PC-9 (cell line): Measurements from ENCODE around the gene KATNA1.

Experiments used
- CTCF ChIP-seq: fragments of 200-600 bp; sonication (generic); conservative IDR thresholded peaks from 2 replicates; pipeline ENCODE4 v1.6.1; 2017; ENCODE audit warnings: mixed run types, antibody characterized with exemption, mild to moderate bottlenecking, moderate library complexity
- EZH2 ChIP-seq: fragments of 200-600 bp; sonication (generic); IDR thresholded peaks from 2 replicates; pipeline ENCODE4 v1.8.0; 2017; ENCODE audit warnings: antibody characterized with exemption, low read depth

GRCh38 chr6:149683256-149683859, 34.8 kb upstream of the KATNA1 start:
- TF ChIP-seq CTCF (no peak), EZH2 (no peak)
